Coronary artery (tissue), 2 donors: ENCODE data around the gene PPP1R12B.
"Not testable (repeated sequence)": the region's sequence is repeated elsewhere in the genome, so short reads cannot be mapped to it uniquely, and the experiment has no call there.

Experiments
- DNase-seq: peaks from one replicate; pipeline ENCODE4 v3.0.0-alpha.2; 2017; ENCODE audit warnings: low spot score
- H3K27ac ChIP-seq, 2 donors: fragments of 200-600 bp; sonication (generic); one replicate each; pipeline ENCODE4 v1.5.1; 2016 to 2019
- H3K4me3 ChIP-seq: fragments of 200-600 bp; sonication (generic); 2 replicates; pipeline ENCODE4 v1.5.1; 2016; ENCODE audit warnings: mild to moderate bottlenecking, moderate library complexity
- CTCF ChIP-seq: fragments of 200-600 bp; sonication (generic); IDR thresholded peaks from one replicate; pipeline ENCODE4 v1.5.1; 2019; ENCODE audit warnings: antibody characterized with exemption

Gene PPP1R12B

GRCh38 chr1:202545647-202546303 lies 197.3 kb downstream of the PPP1R12B start:
- Histone ChIP-seq H3K27ac (peak overlapping the region; percentile 78 to 88), H3K4me3 (peak overlapping the region; percentile 83)
- not testable (repeated sequence) for DNase-seq

DNA sequence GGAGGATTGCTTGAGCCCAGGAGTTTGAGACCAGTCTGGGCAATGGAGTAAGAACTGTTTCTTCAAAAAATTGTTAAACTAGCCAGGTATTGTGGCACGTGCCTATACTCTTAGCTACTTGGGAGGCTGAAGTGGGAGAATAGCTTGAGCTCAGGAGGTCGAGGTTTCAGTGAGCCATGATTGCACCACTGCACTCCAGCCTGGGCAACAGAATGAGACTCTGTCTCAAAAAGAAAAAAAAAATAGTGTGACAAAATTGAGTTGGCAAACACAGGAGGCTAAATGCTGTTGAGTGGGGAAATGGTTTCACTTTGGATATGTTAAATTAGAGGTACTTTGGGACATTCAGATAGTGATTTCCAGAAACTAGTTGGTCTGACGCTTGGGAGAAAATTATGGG lies 197.9 kb downstream of the PPP1R12B start:
- DNase-seq, result not testable (repeated sequence)
- peak overlapping the region; percentile 55 for H3K4me3 ChIP-seq
- H3K27ac ChIP-seq, result peak overlapping the region; percentile 78 to 88

DNA sequence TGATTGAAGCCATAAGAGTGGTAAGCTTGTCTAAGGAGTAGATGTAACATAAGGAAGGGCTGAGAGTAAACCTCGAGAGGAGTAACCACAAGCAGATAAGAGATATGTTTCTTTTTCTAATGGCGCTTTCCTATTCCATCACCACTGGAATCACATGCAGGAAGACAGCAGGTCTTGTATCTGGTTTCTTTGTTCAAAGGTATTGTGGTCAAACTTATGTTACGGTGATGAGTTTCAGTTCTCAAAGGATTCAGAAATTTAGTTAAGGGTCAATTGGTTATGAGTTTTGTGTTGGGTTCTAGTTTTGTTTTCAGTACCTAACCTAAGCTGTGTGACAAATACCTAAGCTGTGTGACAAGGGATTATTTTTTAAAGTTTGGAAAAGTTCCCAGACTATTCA lies 198.3 kb downstream of the PPP1R12B start:
- not testable (repeated sequence) for DNase-seq
- H3K4me3 ChIP-seq, result peak overlapping the region; percentile 55
- H3K27ac ChIP-seq, result peak overlapping the region; percentile 78 to 88

GRCh38 chr1:202547215-202547614 lies 198.7 kb downstream of the PPP1R12B start:
- no peak for TF ChIP-seq CTCF
- Histone ChIP-seq H3K27ac (peak overlapping the region; percentile 83 to 88), H3K4me3 (peak overlapping the region; percentile 55)
- DNase-seq, result no peak

GRCh38 chr1:202550088-202550487 lies 201.6 kb downstream of the PPP1R12B start:
- peak overlapping the region; percentile 32 for H3K4me3 ChIP-seq
- peak overlapping the region; percentile 56 to 88 for H3K27ac ChIP-seq
- DNase-seq, result not testable (repeated sequence)

DNA sequence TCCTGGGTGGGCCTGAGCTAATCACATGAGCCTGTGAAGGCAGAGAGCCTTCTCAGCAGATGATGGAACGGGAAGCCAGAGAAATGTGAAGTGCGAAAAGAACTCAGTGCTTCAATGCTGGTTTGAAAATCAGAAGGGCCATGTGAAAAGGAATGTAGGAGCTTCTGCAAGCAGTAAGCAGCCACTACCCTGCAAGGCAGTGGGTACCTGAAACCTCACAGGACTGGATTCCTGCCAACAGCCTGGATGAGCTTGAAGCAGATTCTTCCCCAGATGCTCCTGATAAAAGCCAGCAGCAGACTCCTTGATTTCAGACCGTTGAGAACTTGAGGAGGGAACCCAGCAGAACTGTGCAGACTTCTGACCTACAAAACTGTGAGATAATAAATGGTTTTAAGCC lies 203.2 kb downstream of the PPP1R12B start:
- no peak for TF ChIP-seq CTCF
- DNase-seq, result no peak
- Histone ChIP-seq H3K27ac (peak overlapping the region; percentile 49 to 58), H3K4me3 (peak overlapping the region; percentile 25)

- H3K27ac ChIP-seq, result peak overlapping the region; percentile 58 to 79
- H3K4me3 ChIP-seq, result peak overlapping the region; percentile 26
- DNase-seq, result not testable (repeated sequence)
These were observed 204.1 kb downstream of the PPP1R12B start for GRCh38 chr1:202552615-202553014.

DNA sequence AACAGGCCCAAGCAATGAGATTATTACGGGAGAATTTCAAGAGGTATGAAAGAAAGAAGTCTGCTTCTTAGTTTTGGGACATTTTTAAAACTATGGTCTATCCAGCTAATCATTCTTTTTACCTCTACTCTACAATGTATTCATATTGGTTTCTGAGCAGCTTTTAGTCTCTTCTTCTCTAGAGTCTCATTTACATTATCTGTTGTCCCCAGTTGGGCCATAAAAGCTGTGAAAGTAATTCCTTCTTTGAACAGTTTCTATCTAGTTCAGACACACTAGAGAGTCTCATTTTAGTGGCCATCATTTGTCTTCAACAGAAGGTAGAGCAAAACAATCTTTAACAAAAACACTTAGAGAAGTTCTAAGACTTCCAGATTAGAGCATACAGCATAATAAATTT lies 204.6 kb downstream of the PPP1R12B start:
- H3K4me3 ChIP-seq, result peak overlapping the region; percentile 26
- DNase-seq, result not testable (repeated sequence)
- peak overlapping the region; percentile 58 to 79 for H3K27ac ChIP-seq

- Histone ChIP-seq H3K4me3 (peak overlapping the region; percentile 26), H3K27ac (peak overlapping the region; percentile 58 to 79)
- no peak for DNase-seq
- no peak for TF ChIP-seq CTCF
These were observed 205.1 kb downstream of the PPP1R12B start for GRCh38 chr1:202553560-202554038.

GRCh38 chr1:202554619-202555018 lies 206.1 kb downstream of the PPP1R12B start:
- peak overlapping the region; percentile 1 to 53 for H3K27ac ChIP-seq

GRCh38 chr1:202556037-202556436 lies 207.5 kb downstream of the PPP1R12B start:
- peak overlapping the region in 1 of 2 donors; percentile 43 for H3K27ac ChIP-seq
- not testable (repeated sequence) for DNase-seq
- peak overlapping the region; percentile 12 for H3K4me3 ChIP-seq

More at GRCh38 chr1:202554619-202555018, 206.1 kb downstream of the PPP1R12B start:
- not testable (repeated sequence) for DNase-seq
- peak overlapping the region; percentile 6 for H3K4me3 ChIP-seq

DNA sequence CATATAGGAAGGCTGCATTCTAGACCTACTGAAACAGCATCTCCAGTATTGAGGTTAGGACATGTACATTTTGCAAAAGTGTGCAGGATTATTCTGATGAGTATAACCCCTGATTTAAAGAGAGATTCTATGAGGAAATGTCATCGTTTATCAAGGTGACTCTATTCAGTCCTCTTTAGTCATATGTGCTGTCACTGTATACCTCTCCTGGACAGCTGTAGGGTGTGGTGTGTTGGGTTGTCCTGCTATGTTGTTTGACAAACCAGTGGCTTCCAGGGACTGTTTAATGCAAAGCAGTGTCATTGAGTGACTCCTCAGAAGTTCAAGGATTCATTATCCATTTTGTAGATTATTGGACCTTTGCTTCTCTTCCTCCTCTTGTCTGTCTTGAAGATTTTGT lies 209.2 kb downstream of the PPP1R12B start:
- H3K4me3 ChIP-seq, result peak overlapping the region; percentile 26
- H3K27ac ChIP-seq, result peak overlapping the region in 1 of 2 donors; percentile 9
- not testable (repeated sequence) for DNase-seq
